ENCODE data around the gene GAPVD1.

GRCh38 chr9:125227761-125228160 lies 33.9 kb upstream of the GAPVD1 start:
- TF ChIP-seq CTCF (IDR thresholded peaks at IDR 0.05), result no peak
- no peak for TF ChIP-seq POLR2A (IDR thresholded peaks at IDR 0.05)
- no peak for TF ChIP-seq POLR2AphosphoS5 (IDR thresholded peaks at IDR 0.05)

Measured in breast epithelium (tissue), 3 donors.